CD4-positive, alpha-beta T cell treated with Interleukin-15 for 1 hour (primary cell): ENCODE results near the gene PRIM2.
"Not testable (repeated sequence)": the region's sequence is repeated elsewhere in the genome, so short reads cannot be mapped to it uniquely, and the experiment has no call there.

Experiments used
- DNase-seq: peaks from one replicate; pipeline ENCODE4 v3.0.0-alpha.2; 2020

PRIM2 gene

GRCh38 chr6:57631773-57632172 lies 314.3 kb downstream of the PRIM2 start:
- not testable (repeated sequence) for DNase-seq

GRCh38 chr6:57658526-57658925 lies 341.1 kb downstream of the PRIM2 start:
- not testable (repeated sequence) for DNase-seq

GRCh38 chr6:57659794-57660193 lies 342.4 kb downstream of the PRIM2 start:
- DNase-seq = not testable (repeated sequence)

- DNase-seq = not testable (repeated sequence)
These were observed 343.5 kb downstream of the PRIM2 start for GRCh38 chr6:57660940-57661339.

- not testable (repeated sequence) for DNase-seq
These were observed 350.7 kb downstream of the PRIM2 start for GRCh38 chr6:57668108-57668507.

- DNase-seq = not testable (repeated sequence)
These were observed 353.8 kb downstream of the PRIM2 start for GRCh38 chr6:57671237-57671636.

- not testable (repeated sequence) for DNase-seq
These were observed 354.7 kb downstream of the PRIM2 start for GRCh38 chr6:57671937-57672627.

- not testable (repeated sequence) for DNase-seq
These were observed 355.9 kb downstream of the PRIM2 start for GRCh38 chr6:57673281-57673680.

- DNase-seq = not testable (repeated sequence)
These were observed 358.0 kb downstream of the PRIM2 start for GRCh38 chr6:57675386-57675785.

- DNase-seq = not testable (repeated sequence)
These were observed 379.0 kb downstream of the PRIM2 start for GRCh38 chr6:57696382-57696781.
